HG02610 (cell line): ENCODE results near the gene FBXO11.
"Not testable (repeated sequence)": the region's sequence is repeated elsewhere in the genome, so short reads cannot be mapped to it uniquely, and the experiment has no call there.

Experiments
- ATAC-seq: cut with Tn5 transposase; IDR thresholded peaks from one replicate; pipeline ENCODE4 v1.9.1; 2021; ENCODE audit warnings: mild to moderate bottlenecking, moderate library complexity; ENCODE audit not compliant: unreplicated experiment

Gene FBXO11

DNA sequence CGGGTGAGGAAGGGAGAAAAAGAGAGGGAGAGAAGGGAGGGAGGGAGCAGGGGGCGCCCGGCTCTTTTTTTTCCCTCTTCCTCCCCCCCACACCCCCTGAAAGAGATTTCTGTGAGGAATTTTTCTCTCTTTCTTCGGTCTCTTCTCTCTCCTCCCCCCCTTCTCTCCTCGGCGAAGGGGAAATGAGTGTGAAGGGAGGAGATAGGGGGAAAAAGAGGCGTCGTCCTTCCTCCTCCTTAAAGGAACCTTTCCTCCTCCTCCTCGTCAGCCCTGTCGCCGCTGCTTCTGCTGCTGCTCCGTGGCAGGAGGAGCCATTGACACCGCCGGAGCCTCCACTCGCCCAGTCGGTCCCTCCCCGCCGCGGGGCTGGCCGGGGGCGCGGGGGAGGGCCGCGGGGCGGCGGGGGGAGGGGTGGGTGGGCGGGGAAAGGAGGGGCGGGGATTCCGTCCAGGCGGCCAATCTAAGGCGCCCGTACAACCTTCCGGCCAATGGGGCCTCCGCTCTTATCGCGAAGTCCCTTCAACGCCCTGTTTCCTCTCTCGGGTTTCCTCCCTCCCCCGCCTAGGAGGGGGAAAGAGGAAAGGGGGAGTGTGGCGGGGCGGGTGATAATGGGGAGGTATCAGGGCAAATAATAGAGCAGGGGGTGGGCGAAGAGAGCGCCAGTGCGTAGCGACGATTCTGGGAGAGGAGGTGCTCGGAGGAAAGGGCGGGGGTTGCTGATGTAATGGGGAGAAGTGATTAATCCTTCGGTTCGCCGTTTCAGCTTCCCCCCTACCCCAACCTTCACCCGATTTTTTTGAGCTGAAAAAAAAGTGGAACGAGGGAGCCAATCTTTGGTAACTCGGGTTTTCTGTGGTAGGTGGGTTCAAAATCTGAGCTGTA, at the start of gene FBXO11:
TSS of gene FBXO11 (minus strand) at position 342 of the 882 bp plus-strand sequence. CDS start 778 bp downstream, outside the sequence.
- ATAC-seq: peak; percentile 94

DNA sequence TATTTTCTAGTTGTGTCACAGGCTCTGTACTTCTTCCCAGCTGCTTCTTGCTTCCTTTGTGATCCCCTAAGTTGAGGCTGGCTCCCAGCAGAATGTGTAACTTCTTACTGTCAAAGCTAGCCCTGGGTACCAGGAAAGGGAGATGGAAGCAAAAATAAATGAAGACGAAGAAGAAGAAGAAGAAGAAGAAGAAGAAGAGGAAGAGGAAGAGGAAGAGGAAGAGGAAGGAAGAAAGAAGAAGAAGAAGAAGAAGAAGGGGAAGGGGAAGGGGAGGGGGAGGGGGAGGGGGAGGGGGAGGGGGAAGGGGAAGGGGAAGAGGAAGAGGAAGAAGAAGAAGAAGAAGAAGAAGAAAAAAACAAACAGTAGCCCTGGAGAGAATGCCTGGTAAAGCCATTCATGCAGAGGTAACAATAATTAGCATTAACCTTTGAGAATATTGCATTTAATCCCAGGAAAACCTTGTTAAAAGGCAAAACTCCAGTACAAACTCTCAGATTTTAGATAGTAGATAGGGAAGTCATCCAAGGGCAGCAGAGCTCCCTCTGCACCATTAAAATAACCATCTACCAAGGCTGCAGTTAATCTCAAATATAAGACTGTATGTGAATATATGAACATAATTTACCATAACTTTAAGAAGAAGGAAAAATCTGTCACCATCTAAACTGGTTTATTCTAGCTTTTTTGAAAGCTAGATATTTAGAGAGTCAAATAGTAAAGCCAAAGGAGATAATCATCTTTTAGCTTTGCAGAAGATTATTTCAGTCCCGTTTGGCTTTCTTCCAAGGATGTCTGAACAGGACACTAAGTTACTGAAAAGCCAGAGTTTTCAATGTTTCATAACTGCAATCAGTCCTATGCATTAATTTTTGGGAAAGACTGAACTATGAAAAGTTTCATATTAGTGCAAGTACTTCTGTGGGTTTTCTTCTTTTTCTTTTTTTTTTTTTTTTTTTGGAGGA, 44.3 kb upstream of the FBXO11 start:
- no peak for ATAC-seq

DNA sequence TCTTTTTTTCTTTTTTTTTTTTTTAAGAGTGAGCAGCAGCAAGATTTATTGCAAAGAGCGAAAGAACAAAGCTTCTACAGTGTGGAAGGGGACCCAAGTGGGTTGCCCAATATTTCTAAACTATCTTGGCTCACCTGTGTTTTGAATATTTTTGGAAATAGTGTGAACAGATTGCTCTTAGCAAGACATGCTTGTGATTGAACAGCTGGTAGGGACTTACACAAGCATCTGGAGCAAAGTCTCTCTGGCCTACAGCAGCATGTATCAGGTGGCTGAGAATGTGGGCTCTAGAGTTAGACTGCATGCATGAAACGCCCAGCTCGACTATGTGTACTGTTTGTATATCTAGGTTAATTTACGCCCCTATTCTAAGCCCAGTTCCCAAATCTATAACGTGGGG, 40.3 kb upstream of the FBXO11 start:
- ATAC-seq: no peak

DNA sequence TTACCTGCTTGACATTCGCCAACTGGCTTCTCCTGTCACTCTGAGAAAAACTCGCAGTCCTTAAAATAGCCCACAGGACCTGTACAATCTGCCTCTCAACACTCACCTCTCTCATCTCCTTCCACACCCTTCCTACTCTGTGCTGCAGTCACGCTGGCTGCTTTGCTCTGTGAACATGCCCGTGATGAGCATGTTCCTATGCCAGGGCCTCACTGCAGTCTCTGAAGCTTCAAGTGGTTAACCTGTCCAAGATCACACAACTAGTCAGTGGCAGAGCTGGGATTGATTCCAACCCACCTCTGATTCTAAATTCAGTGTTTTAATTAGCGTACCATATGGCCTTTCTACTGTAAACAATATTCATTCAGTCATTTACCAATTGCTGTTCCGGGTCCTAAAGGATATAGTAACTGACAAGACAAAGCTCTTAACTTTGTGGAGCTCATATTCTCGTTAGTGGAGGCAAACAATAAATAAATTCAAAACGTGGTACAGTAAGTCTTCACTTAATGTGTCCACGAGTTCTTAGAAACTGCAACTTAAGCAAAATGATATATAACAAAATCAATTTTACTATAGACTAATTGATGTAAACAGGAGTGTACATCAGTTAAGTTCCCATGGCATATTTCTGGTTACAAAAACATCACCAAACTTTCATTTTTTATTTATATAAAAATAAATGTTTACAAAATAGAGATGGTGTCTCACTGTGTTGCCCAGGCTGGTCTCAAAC, 38.9 kb upstream of the FBXO11 start:
- no peak for ATAC-seq

DNA sequence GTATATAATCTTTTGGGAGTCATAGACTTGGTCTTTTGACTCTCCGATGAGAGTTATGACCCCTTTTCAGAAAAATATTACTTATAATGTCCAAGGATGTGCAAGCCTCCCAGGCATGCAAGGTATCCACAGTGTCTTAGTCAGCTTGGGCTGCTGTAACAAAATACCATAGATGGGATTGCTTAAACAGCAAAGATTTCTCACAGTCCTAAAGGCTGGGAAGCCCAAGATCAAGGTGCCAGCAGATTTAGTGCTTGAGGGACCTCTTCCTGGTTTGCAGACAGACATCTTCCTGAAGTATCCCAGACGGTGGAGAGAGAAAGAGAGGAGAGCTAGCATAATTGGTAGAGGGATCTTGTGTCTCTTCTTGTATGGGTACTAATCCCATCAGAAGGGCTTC, 35.6 kb upstream of the FBXO11 start:
- no peak for ATAC-seq

DNA sequence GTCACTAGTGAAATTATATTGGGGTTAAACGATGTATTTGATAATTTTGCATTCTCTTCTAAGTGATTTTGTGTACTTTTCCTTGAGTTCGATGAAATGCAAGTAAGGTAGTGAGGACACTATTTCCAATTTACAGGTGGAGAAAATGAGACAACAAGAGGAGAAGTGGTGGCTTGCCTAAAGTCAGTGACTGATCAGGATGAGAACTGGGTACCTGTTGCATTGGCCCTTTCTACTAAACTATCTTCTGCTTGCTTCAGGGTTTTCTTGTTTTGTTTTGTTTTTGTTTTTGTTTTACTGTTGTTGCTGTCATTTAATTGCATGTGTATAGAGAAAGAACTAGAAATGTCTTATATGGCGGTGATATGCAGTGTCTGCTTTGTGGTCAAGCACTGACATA, 31.4 kb upstream of the FBXO11 start:
- ATAC-seq: no peak

DNA sequence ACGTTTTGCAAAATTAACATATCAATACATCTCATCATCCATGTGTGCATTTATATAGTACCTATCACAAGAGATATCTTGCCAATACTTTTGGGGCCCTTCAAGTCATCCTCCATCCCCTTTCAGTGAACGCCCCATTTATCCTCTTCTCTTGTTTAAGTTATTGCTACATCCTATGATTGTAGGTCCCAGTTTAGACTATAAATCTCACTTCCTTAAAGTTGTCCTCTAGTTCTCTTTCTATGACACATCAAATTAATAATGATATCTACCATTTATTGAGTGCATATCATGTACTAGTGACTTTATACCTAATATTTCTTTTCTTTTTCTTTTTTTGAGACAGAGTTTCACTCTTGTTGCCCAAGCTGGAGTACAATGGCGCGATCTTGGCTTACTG, 28.8 kb upstream of the FBXO11 start:
- ATAC-seq: no peak

DNA sequence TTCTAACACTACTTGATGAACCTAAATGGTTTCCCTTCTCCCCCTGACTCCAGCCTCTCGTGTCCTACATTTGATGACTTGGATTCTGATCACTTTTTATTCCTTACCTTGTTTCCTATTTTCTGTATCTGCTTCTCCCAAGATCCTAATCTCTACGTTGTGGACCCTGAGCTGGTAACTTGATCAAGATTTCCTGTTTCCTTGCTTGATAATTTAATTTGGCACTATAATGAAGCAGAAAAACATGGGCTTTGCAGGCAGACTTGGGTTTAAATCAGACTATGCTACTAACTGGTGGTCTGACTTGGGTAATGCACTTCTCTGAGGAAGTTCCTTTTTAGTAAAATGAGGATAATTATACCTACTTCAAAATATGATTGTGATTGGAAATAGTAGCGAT, 11.7 kb upstream of the FBXO11 start:
- no peak for ATAC-seq

DNA sequence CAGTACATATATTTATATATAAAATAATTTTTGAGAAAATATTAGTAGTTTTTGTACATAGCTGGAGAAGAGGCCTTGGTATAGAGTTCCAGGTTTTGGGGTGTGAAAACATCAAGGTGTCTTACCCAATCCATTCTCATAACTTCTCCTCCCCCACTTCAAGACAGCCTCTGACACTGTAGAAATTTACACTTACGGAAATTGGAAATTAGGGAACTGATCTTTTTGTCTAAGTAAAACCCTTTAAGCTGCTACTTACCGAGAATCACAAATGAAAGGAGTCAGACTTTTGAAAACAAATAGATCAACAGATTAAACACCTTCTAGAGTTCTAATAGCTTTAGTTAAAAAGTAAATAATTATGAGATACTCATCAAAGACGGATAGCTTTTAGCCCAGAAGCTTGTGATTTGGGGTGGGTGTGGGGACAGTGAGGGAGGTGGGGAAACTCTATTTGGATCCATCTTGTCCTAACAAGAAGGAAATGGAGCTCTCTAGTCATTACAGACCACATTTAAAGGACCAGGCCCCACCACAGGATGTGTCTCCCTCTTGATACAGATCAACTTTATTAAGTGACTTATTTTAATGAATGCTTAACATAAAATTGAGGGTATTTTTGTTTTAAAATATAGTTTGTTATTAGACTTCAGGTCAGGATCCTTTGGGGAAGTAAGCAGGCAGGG, 11.1 kb upstream of the FBXO11 start:
- no peak for ATAC-seq

DNA sequence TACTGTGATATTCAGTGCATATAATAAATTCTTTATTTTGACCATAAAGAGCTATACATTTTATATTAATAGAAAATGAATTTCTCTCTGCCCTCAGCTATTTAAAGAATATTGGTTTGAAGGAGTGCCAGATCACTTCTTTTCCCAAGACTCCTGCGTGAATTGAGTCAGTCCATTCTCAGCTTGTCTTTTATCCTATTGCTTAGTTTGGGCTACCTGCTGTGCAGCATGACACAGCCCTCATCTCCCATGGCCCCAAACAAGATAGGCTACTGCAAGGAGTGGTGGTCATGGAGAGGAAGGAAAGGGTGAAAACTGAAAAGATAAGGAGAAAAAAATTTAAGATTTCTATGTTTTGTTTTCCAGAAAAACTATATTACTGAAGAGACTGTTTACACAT, 10.1 kb upstream of the FBXO11 start:
- no peak for ATAC-seq

DNA sequence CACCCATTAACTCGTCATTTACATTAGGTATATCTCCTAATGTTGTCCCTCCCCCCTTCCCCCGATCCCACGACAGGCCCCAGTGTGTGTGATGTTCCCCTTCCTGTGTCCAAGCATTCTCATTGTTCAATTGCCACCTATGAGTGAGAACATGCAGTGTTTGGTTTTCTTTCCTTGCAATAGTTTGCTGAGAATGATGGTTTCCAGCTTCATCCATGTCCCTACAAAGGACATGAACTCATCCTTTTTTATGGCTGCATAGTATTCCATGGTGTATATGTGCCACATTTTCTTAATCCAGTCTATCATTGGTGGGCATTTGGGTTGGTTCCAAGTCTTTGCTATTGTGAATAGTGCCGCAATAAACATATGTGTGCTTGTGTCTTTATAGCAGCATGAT, 4.4 kb upstream of the FBXO11 start:
- not testable (repeated sequence) for ATAC-seq

DNA sequence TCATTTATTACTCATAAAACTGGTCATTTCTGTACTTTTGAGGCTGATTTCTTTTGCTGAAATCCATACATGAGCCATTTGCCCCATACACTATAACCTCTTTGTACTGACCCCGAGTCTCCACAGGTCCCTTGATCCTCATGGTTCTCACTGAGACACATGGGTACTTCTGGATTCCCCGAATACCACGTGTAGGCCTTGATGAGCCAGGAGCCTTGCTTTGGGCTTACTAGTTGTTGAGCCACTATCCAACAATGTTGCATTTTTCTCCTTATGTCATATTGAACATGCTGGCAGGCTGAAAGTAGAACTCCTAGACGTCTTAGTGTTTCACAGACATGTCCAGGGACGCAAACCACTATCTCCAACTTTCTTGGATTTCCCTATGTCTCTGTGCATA, 2.4 kb upstream of the FBXO11 start:
- ATAC-seq: no peak

DNA sequence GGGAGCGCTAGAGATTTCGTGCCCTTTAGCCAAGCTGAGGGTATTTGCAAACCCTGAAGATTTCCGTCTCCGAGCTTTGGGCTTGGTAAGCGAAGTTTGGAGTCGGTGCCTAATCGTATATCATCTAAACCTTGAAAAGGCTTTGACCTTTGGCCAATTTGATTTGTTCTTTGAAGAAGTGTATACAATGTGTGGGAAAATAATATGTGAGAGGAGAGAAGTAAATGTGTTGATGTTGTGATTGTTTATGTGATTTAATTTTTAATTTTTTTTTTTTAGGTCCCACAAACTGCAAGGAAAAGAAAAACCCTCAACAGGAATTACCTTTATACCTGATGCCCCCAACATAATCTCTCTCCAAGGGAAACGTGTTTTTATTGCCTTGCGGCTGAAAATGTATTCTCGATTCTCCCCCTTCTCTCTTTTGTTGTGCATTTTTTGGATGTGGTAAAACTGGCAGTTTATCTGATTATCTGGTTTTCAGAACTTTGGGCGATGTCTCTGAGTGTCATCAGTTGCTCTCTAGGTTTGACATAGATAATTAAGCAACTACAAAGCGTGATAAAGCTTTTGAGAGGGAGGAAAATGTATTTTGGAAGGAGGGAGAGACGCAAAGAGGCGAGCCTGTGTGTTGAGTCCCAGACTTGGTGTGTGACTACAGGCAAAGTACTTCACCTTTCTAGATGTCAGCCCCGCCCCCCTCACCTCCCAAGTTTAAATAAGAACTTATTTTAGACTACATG, 912 bp upstream of the FBXO11 start:
- ATAC-seq: peak; percentile 24

DNA sequence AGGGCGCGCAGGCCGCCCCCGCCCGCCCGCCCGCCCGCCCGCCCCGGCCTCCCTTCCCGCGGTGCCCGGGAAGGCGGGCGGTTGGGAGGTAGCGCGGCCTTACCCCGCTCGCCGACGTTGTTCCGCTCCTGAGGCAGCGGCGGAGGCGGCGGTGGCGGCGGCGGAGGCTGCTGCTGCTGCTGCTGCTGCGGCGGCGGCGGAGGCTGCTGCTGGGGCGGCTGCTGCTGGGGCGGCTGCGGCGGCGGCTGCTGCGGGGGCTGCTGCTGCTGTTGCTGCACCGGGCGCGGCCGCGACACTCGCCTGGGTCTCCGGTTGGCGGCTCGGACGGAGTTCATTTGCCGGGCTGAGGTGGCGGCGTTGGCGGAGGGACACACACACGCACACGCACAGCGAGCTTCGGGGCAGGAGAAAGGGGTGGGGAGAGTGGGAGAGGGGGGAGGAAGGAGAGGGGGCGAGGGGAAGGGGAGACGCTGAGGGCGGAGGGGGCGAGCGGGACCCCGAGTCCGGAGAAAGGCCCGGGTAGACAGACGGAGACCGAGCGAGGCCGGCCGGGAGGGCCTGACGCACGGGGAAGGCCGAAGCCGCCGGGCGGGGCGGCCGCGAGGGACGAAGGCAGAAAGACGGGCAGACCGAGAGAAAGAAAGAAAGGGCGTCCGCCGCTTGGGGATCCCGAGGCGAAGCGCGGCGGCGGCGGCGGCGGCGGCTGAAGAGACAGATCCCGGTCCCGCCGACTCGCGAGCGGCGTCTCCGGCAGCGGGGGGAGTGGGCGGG, 727 bp downstream of the FBXO11 start:
- ATAC-seq: peak; percentile 1

DNA sequence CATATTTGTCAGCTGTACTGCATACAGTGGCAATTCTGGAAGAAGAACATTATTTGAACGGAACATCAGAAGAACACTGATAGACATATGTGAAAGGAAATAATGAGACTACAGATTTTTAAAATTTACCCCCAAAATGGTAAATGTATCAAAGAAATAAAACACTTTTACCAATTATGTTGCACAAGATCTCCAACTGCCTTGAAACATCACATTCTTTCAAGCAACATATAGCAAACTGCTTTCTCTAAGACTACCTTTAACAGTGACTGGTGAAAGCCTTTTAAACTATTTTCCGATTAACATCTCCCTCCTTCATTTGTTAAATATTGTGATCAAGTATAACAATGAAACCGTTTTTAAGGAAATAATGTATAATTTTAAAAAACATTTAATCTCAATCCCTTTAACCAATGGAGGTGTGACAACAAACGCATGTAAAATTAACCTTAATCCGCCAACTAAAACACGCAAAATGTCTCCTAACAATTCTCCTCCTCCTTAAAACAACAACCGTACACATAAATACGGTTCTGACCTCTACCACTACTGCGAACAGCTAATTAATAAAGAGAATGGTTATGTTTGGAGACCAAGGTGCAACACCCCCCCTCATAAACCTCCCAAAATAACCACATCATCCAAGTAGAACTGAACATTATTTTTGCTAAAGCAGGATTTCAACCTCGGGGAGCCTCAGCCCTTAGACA, 2.4 kb downstream of the FBXO11 start:
- ATAC-seq: no peak

DNA sequence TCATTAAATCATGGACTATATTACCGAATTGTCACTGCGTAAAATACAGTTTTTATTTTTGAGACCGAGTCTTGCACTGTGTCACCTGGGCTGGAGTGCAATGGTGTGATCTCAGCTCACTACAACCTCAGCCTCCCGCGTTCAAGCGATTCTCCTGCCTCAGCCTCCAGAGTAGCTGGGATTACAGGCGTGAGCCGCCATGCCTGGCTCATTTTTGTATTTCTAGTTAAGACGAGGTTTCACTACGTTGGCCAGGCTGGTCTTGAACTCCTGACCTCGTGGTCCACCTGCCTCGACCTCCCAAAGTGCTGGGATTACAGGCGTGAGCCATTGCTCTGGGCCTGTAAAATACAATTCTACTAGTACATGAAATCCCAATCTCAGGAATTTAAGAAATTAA, 4.4 kb downstream of the FBXO11 start:
- ATAC-seq: not testable (repeated sequence)

DNA sequence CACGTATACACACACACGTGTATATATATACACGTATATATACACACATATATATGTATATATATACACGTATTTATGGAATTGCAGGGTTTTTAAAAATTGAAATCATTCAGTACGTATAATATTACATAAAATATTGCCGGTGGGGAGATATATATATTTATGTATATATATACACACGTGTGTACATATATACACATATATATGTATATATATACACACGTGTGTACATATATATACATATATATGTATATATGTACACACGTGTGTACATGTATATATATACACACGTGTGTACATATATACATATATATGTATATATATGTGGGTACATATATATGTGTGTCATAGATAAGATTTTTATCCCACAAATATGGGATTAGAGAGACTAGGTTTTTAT, 5.4 kb downstream of the FBXO11 start:
- no peak for ATAC-seq
